Liver (tissue), 9 donors: Measurements from ENCODE around the gene FOXM1. TPM values are rescaled to one million over a fixed set of nuclear protein-coding genes. Genes with fewer than 3 reads are reported as not detected.
A peak's percentile ranks its signal among the peaks of the same experiment; 100 is the strongest.

Experiments used
- DNase-seq: peaks from one replicate; pipeline ENCODE4 v3.0.0-alpha.2; 2017; ENCODE audit warnings: low spot score
- H3K27ac ChIP-seq, 2 donors: one replicate each; pipeline ENCODE4 v1.7.0; 2013; ENCODE audit warnings: inconsistent platforms in 2 of 2, low read length in 2 of 2, control low read depth in 1 of 2, low read depth in 1 of 2, mild to moderate bottlenecking in 1 of 2
- H3K27me3 ChIP-seq, 4 donors: one replicate each; pipeline versions ENCODE4 v1.6.1 to v1.7.0; 2013; ENCODE audit warnings: low read length in 3 of 4, inconsistent platforms in 1 of 4, mild to moderate bottlenecking in 1 of 4, moderate library complexity in 1 of 4; ENCODE audit not compliant: control insufficient read depth in 4 of 4, insufficient read depth in 4 of 4
- H3K36me3 ChIP-seq, 4 donors: one replicate each; pipeline versions ENCODE4 v1.6.1 to v1.7.0; 2013; ENCODE audit warnings: low read length in 3 of 4, mild to moderate bottlenecking in 3 of 4, low read depth in 1 of 4, moderate library complexity in 1 of 4; ENCODE audit not compliant: control insufficient read depth in 4 of 4, insufficient read depth in 3 of 4
- H3K4me1 ChIP-seq, 4 donors: one replicate each; pipeline versions ENCODE4 v1.6.1 to v1.7.0; 2013; ENCODE audit warnings: low read length in 3 of 4, mild to moderate bottlenecking in 3 of 4, moderate library complexity in 1 of 4; ENCODE audit not compliant: control insufficient read depth in 4 of 4, insufficient read depth in 4 of 4
- H3K4me3 ChIP-seq, 3 donors: one replicate each; pipeline versions ENCODE4 v1.6.1 to v1.7.0; 2013; ENCODE audit warnings: low read length in 3 of 3, control low read depth in 1 of 3, low read depth in 1 of 3, mild to moderate bottlenecking in 1 of 3
- H3K9ac ChIP-seq, 2 donors: one replicate each; pipeline ENCODE4 v1.7.0; 2013; ENCODE audit warnings: low read length in 2 of 2, mild to moderate bottlenecking in 2 of 2, moderate library complexity in 2 of 2, control low read depth in 1 of 2, low read depth in 1 of 2
- H3K9me3 ChIP-seq, 4 donors: one replicate each; pipeline versions ENCODE4 v1.6.1 to v1.7.0; 2013; ENCODE audit warnings: low read length in 3 of 4; ENCODE audit not compliant: control insufficient read depth in 4 of 4
- EGR1 ChIP-seq, 2 donors: IDR thresholded peaks; 2 replicates each; pipeline ENCODE4 v1.6.1; 2016 to 2018; ENCODE audit warnings: antibody characterized with exemption in 2 of 2, low read depth in 2 of 2
- FOXA1 ChIP-seq: IDR thresholded peaks from 2 replicates; pipeline ENCODE4 v1.6.1; 2016; ENCODE audit warnings: antibody characterized with exemption
- FOXA2 ChIP-seq: IDR thresholded peaks from 2 replicates; pipeline ENCODE4 v1.6.1; 2016; ENCODE audit warnings: antibody characterized with exemption
- GABPA ChIP-seq, 2 donors: IDR thresholded peaks in 1 of 2; conservative IDR thresholded peaks in 1 of 2; 2 replicates each; pipeline ENCODE4 v1.6.1; 2016; ENCODE audit warnings: antibody characterized with exemption in 2 of 2, mild to moderate bottlenecking in 1 of 2, moderate library complexity in 1 of 2
- HNF4A ChIP-seq, 2 donors: conservative IDR thresholded peaks; 2 replicates each; pipeline ENCODE4 v1.6.1; 2016; ENCODE audit warnings: antibody characterized with exemption in 2 of 2, mild to moderate bottlenecking in 2 of 2
- HNF4G ChIP-seq: IDR thresholded peaks from 2 replicates; pipeline ENCODE4 v1.6.1; 2016; ENCODE audit warnings: antibody characterized with exemption
- JUND ChIP-seq, 2 donors: IDR thresholded peaks; 2 replicates each; pipeline ENCODE4 v1.6.1; 2016; ENCODE audit warnings: antibody characterized with exemption in 2 of 2
- NR2F2 ChIP-seq: IDR thresholded peaks from 2 replicates; pipeline ENCODE4 v1.6.1; 2016; ENCODE audit warnings: antibody characterized with exemption
- RAD21 ChIP-seq, 2 donors: IDR thresholded peaks; 2 replicates each; pipeline ENCODE4 v1.6.1; 2016; ENCODE audit warnings: antibody characterized with exemption in 2 of 2, mild to moderate bottlenecking in 2 of 2
- RXRA ChIP-seq, 2 donors: IDR thresholded peaks; 2 replicates each; pipeline ENCODE4 v1.6.1; 2017 to 2018; ENCODE audit warnings: antibody characterized with exemption in 2 of 2, mild to moderate bottlenecking in 1 of 2
- SP1 ChIP-seq: IDR thresholded peaks from 2 replicates; pipeline ENCODE4 v1.6.1; 2018; ENCODE audit warnings: antibody characterized with exemption, mild to moderate bottlenecking
- TAF1 ChIP-seq: conservative IDR thresholded peaks from 2 replicates; pipeline ENCODE4 v1.6.1; 2016; ENCODE audit warnings: antibody characterized with exemption, mild to moderate bottlenecking
- YY1 ChIP-seq: IDR thresholded peaks from 2 replicates; pipeline ENCODE4 v1.6.1; 2016; ENCODE audit warnings: antibody characterized with exemption, mild to moderate bottlenecking
- WGBS: extraction: QIAGEN DNeasy Blood & Tissue Kit; methylation state at CpG from one replicate; pipeline ENCODE4 v1.1.7; 2013; 5-methylcytosine and 5-hydroxymethylcytosine counted together
- polyA plus RNA-seq, 2 donors: library from polyadenylated mRNA; stranded (reverse) in 1 of 2; unstranded in 1 of 2; fragments of 200-250 nt in 1 of 2; fragments of >200 nt in 1 of 2; fragmentation: Nextera tagmentation in 1 of 2; extraction: Ambion mirVana in 1 of 2; gene quantifications; one replicate each; pipeline versions ENCODE4 v1.2.1 to v1.2.3, GENCODE V29; 2013 to 2015
- total RNA-seq, 2 donors: library from RNA; depleted of rRNA; stranded (reverse); fragments of >200 nt; gene quantifications; one replicate each; pipeline ENCODE4 v1.2.3, GENCODE V29; 2014
- TF ChIP-seq, protein P1 (sequence below): fragments of 150-350 bp; IDR thresholded peaks from 2 replicates; pipeline ENCODE4 v1.5.1; 2017; ENCODE audit warnings: improper control_type of control experiment, low read depth, low read length; ENCODE audit not compliant: missing input control
- TF ChIP-seq, protein P2 (sequence below): IDR thresholded peaks from 2 replicates; pipeline ENCODE4 v1.6.1; 2016; ENCODE audit warnings: antibody characterized with exemption, mild to moderate bottlenecking
- TF ChIP-seq, protein P3 (sequence below): IDR thresholded peaks from 2 replicates; pipeline ENCODE4 v1.6.1; 2016; ENCODE audit warnings: antibody characterized with exemption
- TF ChIP-seq, protein P4 (sequence below): IDR thresholded peaks from 2 replicates; pipeline ENCODE4 v1.6.1; 2016; ENCODE audit warnings: antibody characterized with exemption
- TF ChIP-seq, protein P5 (sequence below): IDR thresholded peaks from 2 replicates; pipeline ENCODE4 v1.6.1; 2016; ENCODE audit warnings: antibody characterized with exemption
- donor health status: healthy.
- donor health status: healthy.
- donor health status: healthy.
- donor health status: healthy.
- donor health status: healthy.

Gene FOXM1
- total and polyA plus RNA-seq, 4 donors = 0.81 to 10.3 (median 4.6) TPM; not detected in 1

DNA sequence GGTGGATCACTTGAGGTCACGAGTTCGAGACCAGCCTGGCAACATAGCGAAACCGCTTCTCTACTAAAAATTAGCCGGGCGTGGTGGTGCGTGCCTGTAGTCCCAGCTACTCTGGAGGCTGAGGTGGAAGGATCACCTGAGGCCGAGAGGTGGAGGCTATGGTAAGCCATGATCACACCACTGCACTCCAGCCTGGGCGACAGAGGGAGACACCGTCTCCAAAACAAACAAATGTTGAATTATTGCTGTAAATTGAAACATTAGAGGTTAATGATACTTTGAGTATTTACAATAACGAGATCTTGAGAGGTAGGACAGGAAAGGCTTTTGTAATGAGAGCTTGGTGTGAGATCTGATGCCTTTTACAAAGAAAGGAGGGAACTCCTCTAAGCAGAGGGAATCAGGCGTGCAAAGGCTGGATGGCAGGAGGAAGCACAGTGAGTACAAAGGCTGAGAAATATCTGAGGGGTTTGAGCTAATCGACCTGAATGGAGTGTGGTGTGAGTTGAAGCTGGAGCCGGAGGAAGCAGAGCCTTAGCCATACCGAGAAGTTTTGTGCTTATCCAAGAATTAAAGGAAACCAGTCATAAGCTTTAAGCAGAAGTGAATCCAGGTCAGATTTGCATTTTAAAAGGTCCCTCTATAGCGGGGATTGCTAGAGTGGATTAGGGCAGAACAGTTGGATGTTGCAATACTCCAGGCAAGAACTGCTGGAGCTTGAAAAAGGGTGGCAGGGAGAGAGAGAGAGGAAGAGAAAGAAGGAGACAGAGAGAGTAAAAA lies 1.2 kb upstream of the FOXM1 start:
- DNase-seq = no peak
- 53% methylated on average over 16 of the region's 16 CpGs for WGBS
- peak overlapping the region; percentile 57 to 98 (median 95) for H3K4me3 ChIP-seq

More for the DNA sequence above, 1.2 kb upstream of the FOXM1 start:
- Histone ChIP-seq H3K4me1 (peaks cover 3 to 17% (median 12%) of the 10 kb centered on the region in 4 donors), H3K27me3 (no peaks in the 10 kb centered on the region), H3K9ac (peak overlapping the region in 1 of 2 donors; percentile 96), H3K36me3 (no peaks in the 10 kb centered on the region), H3K9me3 (no peaks in the 10 kb centered on the region), H3K27ac (peak overlapping the region; percentile 69 to 92)
- TF ChIP-seq YY1 (no peak), FOXA1 (no peak), HNF4A (conservative IDR thresholded peaks at IDR 0.05) (no peak), TAF1 (no peak), HNF4G (no peak), GABPA (IDR thresholded peaks at IDR 0.05 in 1 of 2, conservative IDR thresholded peaks at IDR 0.05 in 1 of 2) (no peak), SP1 (no peak), FOXA2 (no peak), RXRA (IDR thresholded peaks at IDR 0.05) (no peak), NR2F2 (no peak), JUND (IDR thresholded peaks at IDR 0.05) (no peak), RAD21 (IDR thresholded peaks at IDR 0.05) (no peak), EGR1 (IDR thresholded peaks at IDR 0.05; ENCODE audit: low read depth in 2 of 2) (no peak)
- TF ChIP-seq, protein P1, sequence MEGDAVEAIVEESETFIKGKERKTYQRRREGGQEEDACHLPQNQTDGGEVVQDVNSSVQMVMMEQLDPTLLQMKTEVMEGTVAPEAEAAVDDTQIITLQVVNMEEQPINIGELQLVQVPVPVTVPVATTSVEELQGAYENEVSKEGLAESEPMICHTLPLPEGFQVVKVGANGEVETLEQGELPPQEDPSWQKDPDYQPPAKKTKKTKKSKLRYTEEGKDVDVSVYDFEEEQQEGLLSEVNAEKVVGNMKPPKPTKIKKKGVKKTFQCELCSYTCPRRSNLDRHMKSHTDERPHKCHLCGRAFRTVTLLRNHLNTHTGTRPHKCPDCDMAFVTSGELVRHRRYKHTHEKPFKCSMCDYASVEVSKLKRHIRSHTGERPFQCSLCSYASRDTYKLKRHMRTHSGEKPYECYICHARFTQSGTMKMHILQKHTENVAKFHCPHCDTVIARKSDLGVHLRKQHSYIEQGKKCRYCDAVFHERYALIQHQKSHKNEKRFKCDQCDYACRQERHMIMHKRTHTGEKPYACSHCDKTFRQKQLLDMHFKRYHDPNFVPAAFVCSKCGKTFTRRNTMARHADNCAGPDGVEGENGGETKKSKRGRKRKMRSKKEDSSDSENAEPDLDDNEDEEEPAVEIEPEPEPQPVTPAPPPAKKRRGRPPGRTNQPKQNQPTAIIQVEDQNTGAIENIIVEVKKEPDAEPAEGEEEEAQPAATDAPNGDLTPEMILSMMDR = no peak
- TF ChIP-seq, protein P2, sequence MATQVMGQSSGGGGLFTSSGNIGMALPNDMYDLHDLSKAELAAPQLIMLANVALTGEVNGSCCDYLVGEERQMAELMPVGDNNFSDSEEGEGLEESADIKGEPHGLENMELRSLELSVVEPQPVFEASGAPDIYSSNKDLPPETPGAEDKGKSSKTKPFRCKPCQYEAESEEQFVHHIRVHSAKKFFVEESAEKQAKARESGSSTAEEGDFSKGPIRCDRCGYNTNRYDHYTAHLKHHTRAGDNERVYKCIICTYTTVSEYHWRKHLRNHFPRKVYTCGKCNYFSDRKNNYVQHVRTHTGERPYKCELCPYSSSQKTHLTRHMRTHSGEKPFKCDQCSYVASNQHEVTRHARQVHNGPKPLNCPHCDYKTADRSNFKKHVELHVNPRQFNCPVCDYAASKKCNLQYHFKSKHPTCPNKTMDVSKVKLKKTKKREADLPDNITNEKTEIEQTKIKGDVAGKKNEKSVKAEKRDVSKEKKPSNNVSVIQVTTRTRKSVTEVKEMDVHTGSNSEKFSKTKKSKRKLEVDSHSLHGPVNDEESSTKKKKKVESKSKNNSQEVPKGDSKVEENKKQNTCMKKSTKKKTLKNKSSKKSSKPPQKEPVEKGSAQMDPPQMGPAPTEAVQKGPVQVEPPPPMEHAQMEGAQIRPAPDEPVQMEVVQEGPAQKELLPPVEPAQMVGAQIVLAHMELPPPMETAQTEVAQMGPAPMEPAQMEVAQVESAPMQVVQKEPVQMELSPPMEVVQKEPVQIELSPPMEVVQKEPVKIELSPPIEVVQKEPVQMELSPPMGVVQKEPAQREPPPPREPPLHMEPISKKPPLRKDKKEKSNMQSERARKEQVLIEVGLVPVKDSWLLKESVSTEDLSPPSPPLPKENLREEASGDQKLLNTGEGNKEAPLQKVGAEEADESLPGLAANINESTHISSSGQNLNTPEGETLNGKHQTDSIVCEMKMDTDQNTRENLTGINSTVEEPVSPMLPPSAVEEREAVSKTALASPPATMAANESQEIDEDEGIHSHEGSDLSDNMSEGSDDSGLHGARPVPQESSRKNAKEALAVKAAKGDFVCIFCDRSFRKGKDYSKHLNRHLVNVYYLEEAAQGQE = no peak
- TF ChIP-seq, protein P3, sequence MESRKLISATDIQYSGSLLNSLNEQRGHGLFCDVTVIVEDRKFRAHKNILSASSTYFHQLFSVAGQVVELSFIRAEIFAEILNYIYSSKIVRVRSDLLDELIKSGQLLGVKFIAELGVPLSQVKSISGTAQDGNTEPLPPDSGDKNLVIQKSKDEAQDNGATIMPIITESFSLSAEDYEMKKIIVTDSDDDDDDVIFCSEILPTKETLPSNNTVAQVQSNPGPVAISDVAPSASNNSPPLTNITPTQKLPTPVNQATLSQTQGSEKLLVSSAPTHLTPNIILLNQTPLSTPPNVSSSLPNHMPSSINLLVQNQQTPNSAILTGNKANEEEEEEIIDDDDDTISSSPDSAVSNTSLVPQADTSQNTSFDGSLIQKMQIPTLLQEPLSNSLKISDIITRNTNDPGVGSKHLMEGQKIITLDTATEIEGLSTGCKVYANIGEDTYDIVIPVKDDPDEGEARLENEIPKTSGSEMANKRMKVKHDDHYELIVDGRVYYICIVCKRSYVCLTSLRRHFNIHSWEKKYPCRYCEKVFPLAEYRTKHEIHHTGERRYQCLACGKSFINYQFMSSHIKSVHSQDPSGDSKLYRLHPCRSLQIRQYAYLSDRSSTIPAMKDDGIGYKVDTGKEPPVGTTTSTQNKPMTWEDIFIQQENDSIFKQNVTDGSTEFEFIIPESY = no peak
- TF ChIP-seq, protein P4, sequence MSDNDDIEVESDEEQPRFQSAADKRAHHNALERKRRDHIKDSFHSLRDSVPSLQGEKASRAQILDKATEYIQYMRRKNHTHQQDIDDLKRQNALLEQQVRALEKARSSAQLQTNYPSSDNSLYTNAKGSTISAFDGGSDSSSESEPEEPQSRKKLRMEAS = no peak
- TF ChIP-seq, protein P5, sequence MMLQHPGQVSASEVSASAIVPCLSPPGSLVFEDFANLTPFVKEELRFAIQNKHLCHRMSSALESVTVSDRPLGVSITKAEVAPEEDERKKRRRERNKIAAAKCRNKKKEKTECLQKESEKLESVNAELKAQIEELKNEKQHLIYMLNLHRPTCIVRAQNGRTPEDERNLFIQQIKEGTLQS = no peak
